ENCODE measurements around the gene DIAPH3.

The DIAPH3 gene

DNA sequence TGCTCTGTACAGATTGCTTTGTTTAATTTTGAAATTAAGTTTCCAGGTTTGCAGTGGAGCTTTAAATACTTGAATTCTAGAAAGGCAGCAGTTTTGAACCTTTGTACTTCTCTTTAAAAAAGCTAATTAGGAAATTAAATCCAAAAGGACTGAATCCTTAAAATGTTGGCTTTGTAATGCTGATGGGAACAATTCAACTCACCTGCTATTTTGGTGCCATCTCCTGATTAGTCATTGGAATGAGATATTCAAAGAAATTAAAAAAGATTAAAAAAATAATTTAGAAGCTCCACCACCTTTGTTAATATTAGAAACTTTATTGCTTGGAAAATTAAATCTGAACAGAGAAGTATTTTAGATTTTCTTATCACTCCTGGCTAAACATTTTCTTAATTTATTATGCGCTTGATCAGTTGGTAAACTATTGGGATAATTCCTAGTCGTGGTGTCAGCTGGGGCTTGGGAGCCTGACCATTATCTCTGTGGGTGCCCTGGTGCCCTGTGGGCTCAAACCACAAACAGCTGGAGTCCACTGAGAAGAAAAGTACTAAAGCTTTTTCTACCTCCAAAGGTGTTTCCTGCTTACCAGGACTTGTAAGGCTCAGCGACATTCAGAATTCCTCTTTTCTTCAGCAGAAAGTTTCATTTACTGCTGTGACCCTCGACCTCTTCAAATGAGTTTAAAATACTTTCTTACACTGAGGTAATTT is 540.4 kb downstream of the DIAPH3 start:
- Histone ChIP-seq H3K27ac (ENCODE audit: low read depth, low read length) (no peak overlapping the region), H4K20me1 (ENCODE audit: control insufficient read depth, insufficient read depth, low read depth, low read length) (no peaks in the 10 kb centered on the region), H3K4me1 (ENCODE audit: control insufficient read depth, low read length) (no peaks in the 10 kb centered on the region), H3K9me3 (ENCODE audit: control insufficient read depth, insufficient read depth, low read length) (no peaks in the 10 kb centered on the region), H3F3A (ENCODE audit: control insufficient read depth, insufficient read depth) (no peaks in the 10 kb centered on the region), H3K9me2 (replicated peaks; ENCODE audit: control insufficient read depth, low read length) (no peaks in the 10 kb centered on the region), H3K36me3 (ENCODE audit: control insufficient read depth, low read length) (no peaks in the 10 kb centered on the region), H3K4me2 (ENCODE audit: low read length) (no peak overlapping the region), H3K79me2 (ENCODE audit: control insufficient read depth, low read length) (no peaks in the 10 kb centered on the region), H3K4me3 (ENCODE audit: low read length) (no peak overlapping the region), H3K27me3 (ENCODE audit: control insufficient read depth, low read length) (peaks cover 7% of the 10 kb centered on the region)
- TF ChIP-seq EZH2phosphoT487 (IDR thresholded peaks at IDR 0.05; ENCODE audit: borderline replicate concordance, low read length) (no peak), CTCF (IDR thresholded peaks at IDR 0.05; ENCODE audit: low read depth, low read length, poor library complexity, severe bottlenecking) (no peak)

DNA sequence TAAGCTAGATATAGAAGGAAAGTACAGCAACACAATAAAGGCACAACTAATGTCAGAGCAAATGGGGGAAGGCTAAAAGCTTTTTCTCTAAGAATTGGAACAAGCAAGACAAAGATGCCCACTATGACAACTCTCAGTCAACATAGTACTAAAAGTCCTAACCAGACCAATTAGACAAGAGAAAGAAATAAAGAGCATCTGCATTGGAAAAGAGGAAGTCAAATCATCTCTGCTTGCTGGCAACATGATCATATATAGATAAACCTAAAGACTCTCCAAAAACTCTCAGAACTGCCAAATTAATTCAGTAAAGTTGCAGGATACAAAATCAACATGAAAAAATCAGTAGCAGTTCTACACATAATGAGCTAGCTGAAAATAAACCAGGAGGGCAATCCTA is 542.0 kb downstream of the DIAPH3 start:
- Histone ChIP-seq H3K4me2 (ENCODE audit: low read length) (no peak overlapping the region), H3K4me1 (ENCODE audit: control insufficient read depth, low read length) (no peaks in the 10 kb centered on the region), H3K9me3 (ENCODE audit: control insufficient read depth, insufficient read depth, low read length) (no peaks in the 10 kb centered on the region), H3K27me3 (ENCODE audit: control insufficient read depth, low read length) (no peaks in the 10 kb centered on the region; the same call in 1 of the 2 replicates), H3K36me3 (ENCODE audit: control insufficient read depth, low read length) (no peaks in the 10 kb centered on the region), H4K20me1 (ENCODE audit: control insufficient read depth, insufficient read depth, low read depth, low read length) (no peaks in the 10 kb centered on the region), H3K27ac (ENCODE audit: low read depth, low read length) (no peak overlapping the region), H3F3A (ENCODE audit: control insufficient read depth, insufficient read depth) (no peaks in the 10 kb centered on the region), H3K4me3 (ENCODE audit: low read length) (no peak overlapping the region), H3K79me2 (ENCODE audit: control insufficient read depth, low read length) (no peaks in the 10 kb centered on the region), H3K9me2 (replicated peaks; ENCODE audit: control insufficient read depth, low read length) (no peaks in the 10 kb centered on the region)
- TF ChIP-seq EZH2phosphoT487 (IDR thresholded peaks at IDR 0.05; ENCODE audit: borderline replicate concordance, low read length) (no peak), CTCF (IDR thresholded peaks at IDR 0.05; ENCODE audit: low read depth, low read length, poor library complexity, severe bottlenecking) (no peak)

Measured in DOHH2 (cell line).